HepG2 (cell line): ENCODE results near the gene ZNF484. TPM values are rescaled to one million over a fixed set of nuclear protein-coding genes. Genes with fewer than 3 reads are reported as not detected.

Experiments
- ATF1 ChIP-seq: IDR thresholded peaks from 2 replicates; pipeline ENCODE4 v1.6.1; 2016; ENCODE audit warnings: mild to moderate bottlenecking, control low read depth
- ELF3 ChIP-seq: IDR thresholded peaks from 2 replicates; pipeline ENCODE4 v1.6.1; 2016; ENCODE audit warnings: missing genetic modification reagents, missing compliant biosample characterization
- KDM2A ChIP-seq: sonication (generic); formaldehyde crosslinking; IDR thresholded peaks from 2 replicates; pipeline ENCODE4 v1.4.0; 2020; ENCODE audit warnings: low read depth, missing genetic modification reagents, borderline replicate concordance
- POGZ ChIP-seq: sonication (generic); formaldehyde crosslinking; IDR thresholded peaks from 2 replicates; pipeline ENCODE4 v1.4.0; 2020; ENCODE audit warnings: mild to moderate bottlenecking, missing genetic modification reagents
- SSRP1 ChIP-seq: IDR thresholded peaks from 2 replicates; pipeline ENCODE4 v1.6.1; 2016; ENCODE audit warnings: control low read depth
- U2AF2 ChIP-seq: fragments of 200-400 bp; formaldehyde crosslinking; IDR thresholded peaks from 2 replicates; pipeline ENCODE4 v1.6.1; 2017; ENCODE audit warnings: low read depth, mild to moderate bottlenecking, low read length
- ZNF20 ChIP-seq: sonication (generic); formaldehyde crosslinking; IDR thresholded peaks from 2 replicates; pipeline ENCODE4 v1.4.0; 2020; ENCODE audit warnings: mild to moderate bottlenecking, moderate library complexity, missing genetic modification reagents
- ZNF367 ChIP-seq: sonication (generic); formaldehyde crosslinking; IDR thresholded peaks from 2 replicates; pipeline ENCODE4 v1.4.0; 2020; ENCODE audit warnings: missing genetic modification reagents, borderline replicate concordance
- ZNF598 ChIP-seq: sonication (generic); formaldehyde crosslinking; IDR thresholded peaks from 2 replicates; pipeline ENCODE4 v1.5.1; 2020; ENCODE audit warnings: mild to moderate bottlenecking, missing genetic modification reagents, borderline replicate concordance
- ZNF615 ChIP-seq: sonication (generic); formaldehyde crosslinking; IDR thresholded peaks from 2 replicates; pipeline ENCODE4 v1.5.0; 2020; ENCODE audit warnings: mild to moderate bottlenecking, missing genetic modification reagents, borderline replicate concordance
- ZNF619 ChIP-seq: sonication (generic); formaldehyde crosslinking; IDR thresholded peaks from 2 replicates; pipeline ENCODE4 v1.4.0; 2020; ENCODE audit warnings: mild to moderate bottlenecking, missing genetic modification reagents
- ZNF687 ChIP-seq: sonication (generic); formaldehyde crosslinking; IDR thresholded peaks from 2 replicates; pipeline ENCODE4 v1.5.1; 2020; ENCODE audit warnings: mild to moderate bottlenecking, missing genetic modification reagents, moderate library complexity
- polyA plus RNA-seq, 8 experiments: library from polyadenylated mRNA; depleted of rRNA in 3 of 8; stranded (reverse) in 7 of 8; unstranded in 1 of 8; fragments of >200 nt; fragmentation: Illumina TruSeq in 4 of 8; extraction: Trizol in 4 of 8; gene quantifications; 2 replicates each; pipeline versions ENCODE4 v1.2.1 to v1.2.3, GENCODE V29; 2011 to 2016; ENCODE audit warnings: low read depth in 4 of 8, missing spikeins in 1 of 8, mixed read lengths in 1 of 8; ENCODE audit not compliant: insufficient read depth in 1 of 8
- total RNA-seq, 5 experiments: library from RNA; depleted of rRNA; stranded (reverse); fragments of >200 nt; fragmentation: Illumina TruSeq; extraction: Trizol; gene quantifications; 2 replicates each; pipeline ENCODE4 v1.2.3, GENCODE V29; 2016; ENCODE audit warnings: low read depth in 1 of 5
- TF ChIP-seq, protein P1 (sequence below): sonication (generic); formaldehyde crosslinking; IDR thresholded peaks from 2 replicates; pipeline ENCODE4 v1.4.0; 2020; ENCODE audit warnings: missing genetic modification reagents
- TF ChIP-seq, protein P2 (sequence below): sonication (generic); formaldehyde crosslinking; IDR thresholded peaks from 2 replicates; pipeline ENCODE4 v1.4.0; 2020; ENCODE audit warnings: mild to moderate bottlenecking, missing genetic modification reagents
- TF ChIP-seq, protein P3 (sequence below): sonication (generic); formaldehyde crosslinking; IDR thresholded peaks from 2 replicates; pipeline ENCODE4 v1.8.0; 2022; ENCODE audit warnings: missing genetic modification reagents, low read depth, mild to moderate bottlenecking, borderline replicate concordance
- TF ChIP-seq, protein P4 (sequence below): sonication (generic); formaldehyde crosslinking; IDR thresholded peaks from 2 replicates; pipeline ENCODE4 v1.4.0; 2020; ENCODE audit warnings: mild to moderate bottlenecking, missing genetic modification reagents, borderline replicate concordance

Gene ZNF484
- total and polyA plus RNA-seq, 2 of the 13 experiments (the other 11 are each of a cell fraction or from before 2014, with no cell fraction given), result 0.96 to 7.2 TPM

- TF ChIP-seq, protein P1, sequence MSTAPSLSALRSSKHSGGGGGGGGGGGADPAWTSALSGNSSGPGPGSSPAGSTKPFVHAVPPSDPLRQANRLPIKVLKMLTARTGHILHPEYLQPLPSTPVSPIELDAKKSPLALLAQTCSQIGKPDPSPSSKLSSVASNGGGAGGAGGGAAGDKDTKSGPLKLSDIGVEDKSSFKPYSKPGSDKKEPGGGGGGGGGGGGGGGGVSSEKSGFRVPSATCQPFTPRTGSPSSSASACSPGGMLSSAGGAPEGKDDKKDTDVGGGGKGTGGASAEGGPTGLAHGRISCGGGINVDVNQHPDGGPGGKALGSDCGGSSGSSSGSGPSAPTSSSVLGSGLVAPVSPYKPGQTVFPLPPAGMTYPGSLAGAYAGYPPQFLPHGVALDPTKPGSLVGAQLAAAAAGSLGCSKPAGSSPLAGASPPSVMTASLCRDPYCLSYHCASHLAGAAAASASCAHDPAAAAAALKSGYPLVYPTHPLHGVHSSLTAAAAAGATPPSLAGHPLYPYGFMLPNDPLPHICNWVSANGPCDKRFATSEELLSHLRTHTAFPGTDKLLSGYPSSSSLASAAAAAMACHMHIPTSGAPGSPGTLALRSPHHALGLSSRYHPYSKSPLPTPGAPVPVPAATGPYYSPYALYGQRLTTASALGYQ, result no peak
- peak; percentile 79; the same call in 1 of the 2 replicates for TF ChIP-seq KDM2A (CRISPR knock-in tag)
- TF ChIP-seq SSRP1 (CRISPR knock-in tag), result no peak
- TF ChIP-seq ZNF20 (CRISPR knock-in tag), result no peak
- 0 out of 2 replicates have a peak, but pooled peaks have one; percentile 40 for TF ChIP-seq ZNF598
- TF ChIP-seq, protein P2, sequence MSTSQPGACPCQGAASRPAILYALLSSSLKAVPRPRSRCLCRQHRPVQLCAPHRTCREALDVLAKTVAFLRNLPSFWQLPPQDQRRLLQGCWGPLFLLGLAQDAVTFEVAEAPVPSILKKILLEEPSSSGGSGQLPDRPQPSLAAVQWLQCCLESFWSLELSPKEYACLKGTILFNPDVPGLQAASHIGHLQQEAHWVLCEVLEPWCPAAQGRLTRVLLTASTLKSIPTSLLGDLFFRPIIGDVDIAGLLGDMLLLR (CRISPR knock-in tag), result no peak
- peak; percentile 66 for TF ChIP-seq ATF1 (CRISPR knock-in tag)
- TF ChIP-seq, protein P3, sequence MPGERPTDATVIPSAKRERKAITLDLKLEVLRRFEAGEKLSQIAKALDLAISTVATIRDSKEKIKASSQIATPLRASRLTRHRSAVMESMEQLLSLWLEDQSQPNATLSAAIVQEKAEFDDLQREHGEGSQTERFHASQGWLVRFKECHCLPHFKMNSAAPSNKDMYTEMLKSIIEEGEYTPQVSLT, result no peak
- TF ChIP-seq ZNF687 (CRISPR knock-in tag), result peak; percentile 81
- TF ChIP-seq, protein P4, sequence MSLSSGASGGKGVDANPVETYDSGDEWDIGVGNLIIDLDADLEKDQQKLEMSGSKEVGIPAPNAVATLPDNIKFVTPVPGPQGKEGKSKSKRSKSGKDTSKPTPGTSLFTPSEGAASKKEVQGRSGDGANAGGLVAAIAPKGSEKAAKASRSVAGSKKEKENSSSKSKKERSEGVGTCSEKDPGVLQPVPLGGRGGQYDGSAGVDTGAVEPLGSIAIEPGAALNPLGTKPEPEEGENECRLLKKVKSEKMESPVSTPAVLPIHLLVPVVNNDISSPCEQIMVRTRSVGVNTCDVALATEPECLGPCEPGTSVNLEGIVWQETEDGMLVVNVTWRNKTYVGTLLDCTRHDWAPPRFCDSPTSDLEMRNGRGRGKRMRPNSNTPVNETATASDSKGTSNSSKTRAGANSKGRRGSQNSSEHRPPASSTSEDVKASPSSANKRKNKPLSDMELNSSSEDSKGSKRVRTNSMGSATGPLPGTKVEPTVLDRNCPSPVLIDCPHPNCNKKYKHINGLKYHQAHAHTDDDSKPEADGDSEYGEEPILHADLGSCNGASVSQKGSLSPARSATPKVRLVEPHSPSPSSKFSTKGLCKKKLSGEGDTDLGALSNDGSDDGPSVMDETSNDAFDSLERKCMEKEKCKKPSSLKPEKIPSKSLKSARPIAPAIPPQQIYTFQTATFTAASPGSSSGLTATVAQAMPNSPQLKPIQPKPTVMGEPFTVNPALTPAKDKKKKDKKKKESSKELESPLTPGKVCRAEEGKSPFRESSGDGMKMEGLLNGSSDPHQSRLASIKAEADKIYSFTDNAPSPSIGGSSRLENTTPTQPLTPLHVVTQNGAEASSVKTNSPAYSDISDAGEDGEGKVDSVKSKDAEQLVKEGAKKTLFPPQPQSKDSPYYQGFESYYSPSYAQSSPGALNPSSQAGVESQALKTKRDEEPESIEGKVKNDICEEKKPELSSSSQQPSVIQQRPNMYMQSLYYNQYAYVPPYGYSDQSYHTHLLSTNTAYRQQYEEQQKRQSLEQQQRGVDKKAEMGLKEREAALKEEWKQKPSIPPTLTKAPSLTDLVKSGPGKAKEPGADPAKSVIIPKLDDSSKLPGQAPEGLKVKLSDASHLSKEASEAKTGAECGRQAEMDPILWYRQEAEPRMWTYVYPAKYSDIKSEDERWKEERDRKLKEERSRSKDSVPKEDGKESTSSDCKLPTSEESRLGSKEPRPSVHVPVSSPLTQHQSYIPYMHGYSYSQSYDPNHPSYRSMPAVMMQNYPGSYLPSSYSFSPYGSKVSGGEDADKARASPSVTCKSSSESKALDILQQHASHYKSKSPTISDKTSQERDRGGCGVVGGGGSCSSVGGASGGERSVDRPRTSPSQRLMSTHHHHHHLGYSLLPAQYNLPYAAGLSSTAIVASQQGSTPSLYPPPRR, result no peak
- TF ChIP-seq ZNF619 (CRISPR knock-in tag), result no peak
- TF ChIP-seq U2AF2, result no peak
- no peak for TF ChIP-seq ZNF367 (CRISPR knock-in tag)
- TF ChIP-seq ZNF615 (CRISPR knock-in tag), result no peak
- peak; percentile 78 for TF ChIP-seq ELF3
- peak; percentile 95 for TF ChIP-seq POGZ (CRISPR knock-in tag)
These were observed at the start of gene ZNF484 (continued) for GRCh38 chr9:92877531-92878430.
